Stimulated activated naive CD8-positive, alpha-beta T cell treated with anti-CD3 and anti-CD28 coated beads, Interleukin-15, amount 100 ng/mL, for 72 hours (primary cell): ENCODE results near the gene LYST.
A peak's percentile ranks its signal among the peaks of the same experiment; 100 is the strongest.

ENCODE experiments used
- ATAC-seq: fragments of 150-1000 bp; cut with Tn5 transposase; 2 replicates; pipeline ENCODE4 v1.10.0; 2021; ENCODE audit warnings: mild to moderate bottlenecking, moderate library complexity
- DNase-seq, 2 donors: peaks; one replicate each; pipeline ENCODE4 v3.0.0; 2021 to 2022
- H3K27ac Mint-ChIP-seq, 2 donors: one replicate each; pipeline ENCODE4 v1.8.0; 2022; ENCODE audit warnings: mild to moderate bottlenecking in 2 of 2, mixed read lengths in 2 of 2, moderate library complexity in 2 of 2
- H3K27me3 Mint-ChIP-seq: one replicate; pipeline ENCODE4 v1.8.0; 2022; ENCODE audit warnings: mixed read lengths
- H3K4me1 Mint-ChIP-seq: one replicate; pipeline ENCODE4 v1.8.0; 2022; ENCODE audit warnings: mild to moderate bottlenecking, mixed read lengths
- H3K4me3 Mint-ChIP-seq, 2 donors: one replicate each; pipeline ENCODE4 v1.8.0; 2022; ENCODE audit warnings: mild to moderate bottlenecking in 2 of 2, mixed read lengths in 2 of 2, moderate library complexity in 1 of 2
- H3K9me3 Mint-ChIP-seq, 2 donors: one replicate each; pipeline ENCODE4 v1.8.0; 2022; ENCODE audit warnings: mixed read lengths in 2 of 2

The LYST gene

GRCh38 chr1:235720544-235720943 lies 146.2 kb downstream of the LYST start:
- H3K27ac Mint-ChIP-seq = no peak overlapping the region
- no peak for ATAC-seq
- no peak overlapping the region for H3K4me3 Mint-ChIP-seq
- no peaks in the 10 kb centered on the region for H3K4me1 Mint-ChIP-seq
- no peaks in the 10 kb centered on the region for H3K9me3 Mint-ChIP-seq
- no peak for DNase-seq
- no peaks in the 10 kb centered on the region for H3K27me3 Mint-ChIP-seq

- H3K4me1 Mint-ChIP-seq = no peaks in the 10 kb centered on the region
- H3K27me3 Mint-ChIP-seq = no peaks in the 10 kb centered on the region
- H3K9me3 Mint-ChIP-seq = no peaks in the 10 kb centered on the region
- ATAC-seq (no peak), DNase-seq (no peak)
- no peak overlapping the region for H3K4me3 Mint-ChIP-seq
- no peak overlapping the region for H3K27ac Mint-ChIP-seq
Observed at GRCh38 chr1:235714205-235714897, 152.4 kb downstream of the LYST start.

GRCh38 chr1:235712812-235713211 lies 153.9 kb downstream of the LYST start:
- Mint-ChIP-seq H3K9me3 (no peaks in the 10 kb centered on the region), H3K4me1 (no peaks in the 10 kb centered on the region), H3K27ac (peak overlapping the region in 1 of 2 donors; percentile 76), H3K4me3 (no peak overlapping the region), H3K27me3 (no peaks in the 10 kb centered on the region)
- DNase-seq (no peak), ATAC-seq (no peak)

- Mint-ChIP-seq H3K9me3 (no peaks in the 10 kb centered on the region), H3K4me1 (no peaks in the 10 kb centered on the region), H3K27ac (no peak overlapping the region), H3K27me3 (no peaks in the 10 kb centered on the region), H3K4me3 (no peak overlapping the region)
- ATAC-seq = no peak
- no peak for DNase-seq
Observed at GRCh38 chr1:235710687-235711086, 156.0 kb downstream of the LYST start.

GRCh38 chr1:235709018-235709417 lies 157.7 kb downstream of the LYST start:
- ATAC-seq = no peak

GRCh38 chr1:235708390-235708962 lies 158.2 kb downstream of the LYST start:
- Mint-ChIP-seq H3K27me3 (no peaks in the 10 kb centered on the region), H3K9me3 (no peaks in the 10 kb centered on the region), H3K4me3 (no peak overlapping the region), H3K4me1 (no peaks in the 10 kb centered on the region), H3K27ac (no peak overlapping the region)
- DNase-seq = no peak
- no peak for ATAC-seq

More at GRCh38 chr1:235709018-235709417, 157.7 kb downstream of the LYST start:
- Mint-ChIP-seq H3K9me3 (no peaks in the 10 kb centered on the region), H3K4me1 (no peaks in the 10 kb centered on the region), H3K4me3 (no peak overlapping the region), H3K27me3 (no peaks in the 10 kb centered on the region), H3K27ac (peak overlapping the region in 1 of 2 donors; percentile 9)
- DNase-seq = no peak

- peak overlapping the region in 1 of 2 donors; percentile 60 for H3K27ac Mint-ChIP-seq
Observed at GRCh38 chr1:235703506-235703905, 163.2 kb downstream of the LYST start.

GRCh38 chr1:235702412-235702811 lies 164.3 kb downstream of the LYST start:
- DNase-seq (no peak), ATAC-seq (no peak)
- H3K9me3 Mint-ChIP-seq = no peaks in the 10 kb centered on the region
- no peaks in the 10 kb centered on the region for H3K27me3 Mint-ChIP-seq
- H3K27ac Mint-ChIP-seq = no peak overlapping the region
- H3K4me3 Mint-ChIP-seq = no peak overlapping the region
- H3K4me1 Mint-ChIP-seq = peaks cover 19% of the 10 kb centered on the region

More at GRCh38 chr1:235703506-235703905, 163.2 kb downstream of the LYST start:
- H3K4me1 Mint-ChIP-seq = peaks cover 9% of the 10 kb centered on the region
- H3K9me3 Mint-ChIP-seq = no peaks in the 10 kb centered on the region
- DNase-seq (no peak), ATAC-seq (no peak)
- H3K27me3 Mint-ChIP-seq = no peaks in the 10 kb centered on the region
- H3K4me3 Mint-ChIP-seq = no peak overlapping the region

GRCh38 chr1:235697508-235697907 lies 169.2 kb downstream of the LYST start:
- ATAC-seq (peak; percentile 100), DNase-seq (peak in 1 of 2 donors; percentile 18)
- Mint-ChIP-seq H3K27me3 (no peaks in the 10 kb centered on the region), H3K27ac (peak overlapping the region in 1 of 2 donors; percentile 77), H3K9me3 (no peaks in the 10 kb centered on the region), H3K4me3 (peak overlapping the region in 1 of 2 donors; percentile 42), H3K4me1 (peaks cover 22% of the 10 kb centered on the region)

- H3K4me3 Mint-ChIP-seq = no peak overlapping the region
- H3K9me3 Mint-ChIP-seq = no peaks in the 10 kb centered on the region
- no peaks in the 10 kb centered on the region for H3K4me1 Mint-ChIP-seq
- no peaks in the 10 kb centered on the region for H3K27me3 Mint-ChIP-seq
- no peak overlapping the region for H3K27ac Mint-ChIP-seq
- no peak for DNase-seq
- no peak for ATAC-seq
Observed at GRCh38 chr1:235689356-235689755, 177.3 kb downstream of the LYST start.

GRCh38 chr1:235688096-235688495 lies 178.6 kb downstream of the LYST start:
- no peaks in the 10 kb centered on the region for H3K9me3 Mint-ChIP-seq
- H3K27ac Mint-ChIP-seq = no peak overlapping the region
- no peaks in the 10 kb centered on the region for H3K4me1 Mint-ChIP-seq
- no peak for DNase-seq
- H3K4me3 Mint-ChIP-seq = no peak overlapping the region
- no peaks in the 10 kb centered on the region for H3K27me3 Mint-ChIP-seq
- ATAC-seq = no peak

- DNase-seq (no peak), ATAC-seq (no peak)
- Mint-ChIP-seq H3K4me1 (no peaks in the 10 kb centered on the region), H3K27me3 (no peaks in the 10 kb centered on the region), H3K27ac (no peak overlapping the region), H3K4me3 (no peak overlapping the region), H3K9me3 (peaks cover 0 to 4% of the 10 kb centered on the region in 2 donors)
Observed at GRCh38 chr1:235683653-235684052, 183.1 kb downstream of the LYST start.

- DNase-seq (no peak), ATAC-seq (no peak)
- H3K27me3 Mint-ChIP-seq = no peaks in the 10 kb centered on the region
- H3K4me1 Mint-ChIP-seq = no peaks in the 10 kb centered on the region
- H3K9me3 Mint-ChIP-seq = peaks cover 0 to 4% of the 10 kb centered on the region in 2 donors
- H3K27ac Mint-ChIP-seq = no peak overlapping the region
- H3K4me3 Mint-ChIP-seq = no peak overlapping the region
Observed at GRCh38 chr1:235682216-235682615, 184.5 kb downstream of the LYST start.

GRCh38 chr1:235679644-235680043 lies 187.1 kb downstream of the LYST start:
- H3K4me1 Mint-ChIP-seq = no peaks in the 10 kb centered on the region

GRCh38 chr1:235679005-235679404 lies 187.7 kb downstream of the LYST start:
- H3K27ac Mint-ChIP-seq = no peak overlapping the region
- H3K4me3 Mint-ChIP-seq = no peak overlapping the region
- H3K27me3 Mint-ChIP-seq = no peaks in the 10 kb centered on the region
- H3K9me3 Mint-ChIP-seq = peaks cover 11 to 14% of the 10 kb centered on the region in 2 donors
- DNase-seq (no peak), ATAC-seq (no peak)
- no peaks in the 10 kb centered on the region for H3K4me1 Mint-ChIP-seq

More at GRCh38 chr1:235679644-235680043, 187.1 kb downstream of the LYST start:
- Mint-ChIP-seq H3K4me3 (no peak overlapping the region), H3K9me3 (peaks cover 7 to 12% of the 10 kb centered on the region in 2 donors), H3K27ac (no peak overlapping the region), H3K27me3 (no peaks in the 10 kb centered on the region)
- ATAC-seq (no peak), DNase-seq (no peak)

- no peak overlapping the region for H3K4me3 Mint-ChIP-seq
- ATAC-seq = no peak
- no peaks in the 10 kb centered on the region for H3K4me1 Mint-ChIP-seq
- H3K27ac Mint-ChIP-seq = peak overlapping the region; percentile 21 to 64
- H3K9me3 Mint-ChIP-seq = peaks cover 43 to 44% of the 10 kb centered on the region in 2 donors
- H3K27me3 Mint-ChIP-seq = no peaks in the 10 kb centered on the region
- no peak for DNase-seq
Observed at GRCh38 chr1:235675152-235675890, 191.4 kb downstream of the LYST start.
